ENCODE data around the gene CPN2. TPM values are rescaled to one million over a fixed set of nuclear protein-coding genes. Genes with fewer than 3 reads are reported as not detected.

Gene CPN2
- total RNA-seq, 1 experiment from 2014 or later, result not detected

DNA sequence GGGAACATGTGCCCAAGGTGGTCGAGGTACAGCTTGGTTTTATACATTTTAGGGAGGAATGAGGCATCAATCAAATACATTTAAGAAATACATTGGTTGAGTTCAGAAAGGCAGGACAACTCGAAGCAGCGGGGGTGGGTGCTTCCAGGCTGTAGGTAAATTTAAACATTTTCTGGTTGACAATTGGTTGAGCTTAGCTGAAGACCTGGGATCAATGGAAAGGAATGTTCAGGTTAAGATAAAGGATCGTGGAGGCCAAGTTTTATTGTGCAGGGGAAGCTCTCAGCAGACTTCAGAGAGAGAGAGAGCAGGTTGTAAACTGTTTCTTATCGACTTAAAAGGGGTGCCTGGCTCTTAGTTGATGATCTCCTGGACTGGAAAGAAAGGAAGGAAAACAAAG lies 11.3 kb downstream of the CPN2 start:
- Histone ChIP-seq H3K27me3 (ENCODE audit: insufficient read depth, low read length) (no peaks in the 10 kb centered on the region; the same call in 1 of the 2 replicates), H3K23ac (ENCODE audit: insufficient read length, low read depth, low read length) (no peak overlapping the region), H3K9ac (ENCODE audit: extremely low read depth, insufficient read length, low read length) (no peak overlapping the region), H3K4me1 (ENCODE audit: insufficient read depth, low read length) (peaks cover 4% of the 10 kb centered on the region), H2AFZ (ENCODE audit: low read length) (no peak overlapping the region), H2BK12ac (ENCODE audit: insufficient read length, low read depth, low read length) (no peak overlapping the region), H3K4me2 (ENCODE audit: insufficient read depth, insufficient read length, low read length) (no peak overlapping the region), H4K5ac (ENCODE audit: insufficient read length, low read depth, low read length) (no peak overlapping the region), H3T11ph (ENCODE audit: low read length) (no peak overlapping the region), H4K8ac (replicated peaks; ENCODE audit: insufficient read length, low read depth, low read length) (no peak overlapping the region), H4K91ac (ENCODE audit: insufficient read length, low read depth, low read length) (no peak overlapping the region), H3K18ac (ENCODE audit: insufficient read length, low read depth, low read length) (no peak overlapping the region), H3K9me3 (ENCODE audit: control insufficient read depth, low read depth, low read length) (no peaks in the 10 kb centered on the region), H3K79me2 (ENCODE audit: insufficient read depth, low read length) (no peaks in the 10 kb centered on the region), H2BK15ac (ENCODE audit: low read depth, low read length) (no peak overlapping the region), H2BK5ac (ENCODE audit: insufficient read length, low read length) (no peak overlapping the region), H3K27ac (ENCODE audit: insufficient read length, low read depth, low read length) (no peak overlapping the region), H2BK120ac (ENCODE audit: low read depth, low read length, poor library complexity, severe bottlenecking) (no peak overlapping the region), H3K23me2 (ENCODE audit: insufficient read length, low read depth, low read length, poor library complexity, severe bottlenecking) (no peaks in the 10 kb centered on the region), H2AK5ac (ENCODE audit: insufficient read length, low read length) (no peak overlapping the region), H4K20me1 (ENCODE audit: control insufficient read depth, insufficient read depth, insufficient read length) (no peaks in the 10 kb centered on the region), H3K79me1 (ENCODE audit: insufficient read depth, low read depth, low read length, poor library complexity, severe bottlenecking) (no peaks in the 10 kb centered on the region), H3K4ac (ENCODE audit: low read depth, low read length) (no peak overlapping the region), H3K56ac (ENCODE audit: insufficient read length, low read depth, low read length) (no peak overlapping the region), H2BK20ac (ENCODE audit: low read depth, low read length, poor library complexity, severe bottlenecking) (no peak overlapping the region), H3K14ac (ENCODE audit: insufficient read depth, low read length) (no peak overlapping the region)
- Mint-ChIP-seq H3K27ac (peak overlapping the region; percentile 13 to 83 (median 74); a peak in 5 of 7 replicates), H3K27me3 (ENCODE audit: low read depth) (peaks cover 40% of the 10 kb centered on the region), H3K4me3 (peak overlapping the region in 1 of 2 experiments; percentile 36; a peak in 3 of 5 replicates), H3K36me3 (ENCODE audit: insufficient read depth in 1 of 3, low read depth in 3 of 3) (no peaks in the 10 kb centered on the region), H3K4me1 (peaks cover 31 to 37% of the 10 kb centered on the region in 2 experiments), H3K9me3 (no peaks in the 10 kb centered on the region; a peak in 1 of 5 replicates)
- no peak for DNase-seq
- WGBS (ENCODE audit: extremely low coverage, insufficient read length, low lambda C conversion rate), result no CpG with 5 or more reads among the region's 5 CpGs
- TF ChIP-seq, protein P1, sequence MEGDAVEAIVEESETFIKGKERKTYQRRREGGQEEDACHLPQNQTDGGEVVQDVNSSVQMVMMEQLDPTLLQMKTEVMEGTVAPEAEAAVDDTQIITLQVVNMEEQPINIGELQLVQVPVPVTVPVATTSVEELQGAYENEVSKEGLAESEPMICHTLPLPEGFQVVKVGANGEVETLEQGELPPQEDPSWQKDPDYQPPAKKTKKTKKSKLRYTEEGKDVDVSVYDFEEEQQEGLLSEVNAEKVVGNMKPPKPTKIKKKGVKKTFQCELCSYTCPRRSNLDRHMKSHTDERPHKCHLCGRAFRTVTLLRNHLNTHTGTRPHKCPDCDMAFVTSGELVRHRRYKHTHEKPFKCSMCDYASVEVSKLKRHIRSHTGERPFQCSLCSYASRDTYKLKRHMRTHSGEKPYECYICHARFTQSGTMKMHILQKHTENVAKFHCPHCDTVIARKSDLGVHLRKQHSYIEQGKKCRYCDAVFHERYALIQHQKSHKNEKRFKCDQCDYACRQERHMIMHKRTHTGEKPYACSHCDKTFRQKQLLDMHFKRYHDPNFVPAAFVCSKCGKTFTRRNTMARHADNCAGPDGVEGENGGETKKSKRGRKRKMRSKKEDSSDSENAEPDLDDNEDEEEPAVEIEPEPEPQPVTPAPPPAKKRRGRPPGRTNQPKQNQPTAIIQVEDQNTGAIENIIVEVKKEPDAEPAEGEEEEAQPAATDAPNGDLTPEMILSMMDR (conservative IDR thresholded peaks at IDR 0.05), result no peak

Data from H9 (cell line).